Parathyroid adenoma (tissue), 2 donors: ENCODE data around the gene CCL2.
"Not testable (repeated sequence)": the region's sequence is repeated elsewhere in the genome, so short reads cannot be mapped to it uniquely, and the experiment has no call there.

ENCODE experiments used
- H2AFZ ChIP-seq: fragments of 300-600 bp; sonication (generic); one replicate; pipeline ENCODE4 v1.7.0; 2017; ENCODE audit warnings: antibody characterized with exemption, mild to moderate bottlenecking
- H3K27ac ChIP-seq: fragments of 300-600 bp; sonication (generic); one replicate; pipeline ENCODE4 v1.7.0; 2017
- H3K27me3 ChIP-seq: fragments of 300-600 bp; sonication (generic); one replicate; pipeline ENCODE4 v1.7.0; 2017; ENCODE audit warnings: low read length; ENCODE audit not compliant: control insufficient read depth, insufficient read depth
- H3K36me3 ChIP-seq: fragments of 300-600 bp; sonication (generic); one replicate; pipeline ENCODE4 v1.7.0; 2017; ENCODE audit warnings: low read length; ENCODE audit not compliant: control insufficient read depth, insufficient read depth
- H3K4me1 ChIP-seq: fragments of 300-600 bp; sonication (generic); one replicate; pipeline ENCODE4 v1.7.0; 2017; ENCODE audit warnings: control low read depth
- H3K4me2 ChIP-seq: fragments of 300-600 bp; sonication (generic); one replicate; pipeline ENCODE4 v1.7.0; 2017; ENCODE audit warnings: low read length
- H3K4me3 ChIP-seq: fragments of 300-600 bp; sonication (generic); one replicate; pipeline ENCODE4 v1.7.0; 2017; ENCODE audit warnings: low read depth, low read length
- H3K79me2 ChIP-seq: fragments of 300-600 bp; sonication (generic); one replicate; pipeline ENCODE4 v1.7.0; 2017; ENCODE audit warnings: control low read depth
- H3K9ac ChIP-seq: fragments of 300-600 bp; sonication (generic); one replicate; pipeline ENCODE4 v1.7.0; 2017; ENCODE audit warnings: mild to moderate bottlenecking
- H3K9me3 ChIP-seq: fragments of 300-600 bp; sonication (generic); one replicate; pipeline ENCODE4 v1.7.0; 2017; ENCODE audit warnings: low read length; ENCODE audit not compliant: control insufficient read depth
- CTCF ChIP-seq: fragments of 300-600 bp; sonication (generic); IDR thresholded peaks from one replicate; pipeline ENCODE4 v1.7.0; 2017; ENCODE audit warnings: antibody characterized with exemption, mild to moderate bottlenecking
- donor health status: primary hyperparathyroidism.

CCL2 gene

GRCh38 chr17:34222722-34223497 is 32.2 kb upstream of the CCL2 start:
- no peaks in the 10 kb centered on the region for H3K79me2 ChIP-seq
- H3K4me2 ChIP-seq, result no peak overlapping the region
- no peak overlapping the region for H2AFZ ChIP-seq
- no peaks in the 10 kb centered on the region for H3K9me3 ChIP-seq
- H3K27me3 ChIP-seq, result no peaks in the 10 kb centered on the region
- H3K27ac ChIP-seq, result no peak overlapping the region
- no peak overlapping the region for H3K4me3 ChIP-seq
- H3K36me3 ChIP-seq, result no peaks in the 10 kb centered on the region
- no peaks in the 10 kb centered on the region for H3K4me1 ChIP-seq
- no peak overlapping the region for H3K9ac ChIP-seq
- TF ChIP-seq CTCF, result no peak

GRCh38 chr17:34225046-34225445 is 30.0 kb upstream of the CCL2 start:
- TF ChIP-seq CTCF, result no peak
- Histone ChIP-seq H3K36me3 (no peaks in the 10 kb centered on the region), H3K9me3 (no peaks in the 10 kb centered on the region), H3K4me3 (no peak overlapping the region), H3K4me1 (no peaks in the 10 kb centered on the region), H3K9ac (no peak overlapping the region), H3K27me3 (no peaks in the 10 kb centered on the region), H3K4me2 (no peak overlapping the region), H2AFZ (no peak overlapping the region), H3K79me2 (no peaks in the 10 kb centered on the region), H3K27ac (no peak overlapping the region)

GRCh38 chr17:34226011-34226743 is 28.9 kb upstream of the CCL2 start:
- no peaks in the 10 kb centered on the region for H3K4me1 ChIP-seq
- no peaks in the 10 kb centered on the region for H3K36me3 ChIP-seq
- no peaks in the 10 kb centered on the region for H3K79me2 ChIP-seq
- H3K4me3 ChIP-seq, result no peak overlapping the region
- no peak overlapping the region for H3K27ac ChIP-seq
- no peaks in the 10 kb centered on the region for H3K27me3 ChIP-seq
- no peak for TF ChIP-seq CTCF
- H3K9ac ChIP-seq, result no peak overlapping the region
- H3K9me3 ChIP-seq, result no peaks in the 10 kb centered on the region
- no peak overlapping the region for H2AFZ ChIP-seq
- H3K4me2 ChIP-seq, result no peak overlapping the region

- Histone ChIP-seq H3K27me3 (no peaks in the 10 kb centered on the region), H3K79me2 (no peaks in the 10 kb centered on the region), H3K27ac (no peak overlapping the region), H3K36me3 (no peaks in the 10 kb centered on the region), H3K4me1 (no peaks in the 10 kb centered on the region), H3K4me2 (no peak overlapping the region), H3K9ac (no peak overlapping the region), H3K9me3 (no peaks in the 10 kb centered on the region), H2AFZ (no peak overlapping the region), H3K4me3 (no peak overlapping the region)
- no peak for TF ChIP-seq CTCF
These were observed 28.4 kb upstream of the CCL2 start for GRCh38 chr17:34226744-34227034.

- not testable (repeated sequence) for H3K27me3 ChIP-seq, H3K36me3 ChIP-seq, H3K27ac ChIP-seq, H3K4me1 ChIP-seq, H3K79me2 ChIP-seq, H3K9ac ChIP-seq, H2AFZ ChIP-seq, H3K4me2 ChIP-seq, H3K4me3 ChIP-seq, H3K9me3 ChIP-seq
These were observed 27.8 kb upstream of the CCL2 start for GRCh38 chr17:34227293-34227692.
